Suprapubic skin (tissue), 4 donors: ENCODE data around the gene OLFM1. TPM values are rescaled to one million over a fixed set of nuclear protein-coding genes. Genes with fewer than 3 reads are reported as not detected.

Experiments
- DNase-seq, 2 donors: peaks; one replicate each; pipeline ENCODE4 v3.0.0-alpha.2; 2019; ENCODE audit warnings: low spot score in 2 of 2
- H3K27ac ChIP-seq: fragments of 200-600 bp; sonication (generic); one replicate; pipeline ENCODE4 v1.5.1; 2019
- H3K27me3 ChIP-seq: fragments of 200-600 bp; sonication (generic); one replicate; pipeline ENCODE4 v1.5.1; 2019
- H3K36me3 ChIP-seq: fragments of 200-600 bp; sonication (generic); one replicate; pipeline ENCODE4 v1.5.1; 2019
- H3K4me1 ChIP-seq: fragments of 200-600 bp; sonication (generic); one replicate; pipeline ENCODE4 v1.5.1; 2019
- H3K4me3 ChIP-seq: fragments of 200-600 bp; sonication (generic); one replicate; pipeline ENCODE4 v1.5.1; 2019; ENCODE audit warnings: mild to moderate bottlenecking
- H3K9me3 ChIP-seq: fragments of 200-600 bp; sonication (generic); one replicate; pipeline ENCODE4 v1.5.1; 2019
- CTCF ChIP-seq, 2 donors: fragments of 200-600 bp in 1 of 2; fragments of 450-650 bp in 1 of 2; sonication (generic) in 1 of 2; IDR thresholded peaks; one replicate each; pipeline ENCODE4 v1.5.1; 2016 to 2019; ENCODE audit warnings: antibody characterized with exemption in 2 of 2, mild to moderate bottlenecking in 1 of 2, moderate library complexity in 1 of 2
- EP300 ChIP-seq: sonication (generic); formaldehyde crosslinking; IDR thresholded peaks from one replicate; pipeline ENCODE4 v1.6.1; 2017; ENCODE audit warnings: antibody characterized with exemption
- POLR2A ChIP-seq, 2 donors: fragments of 450-650 bp; IDR thresholded peaks; one replicate each; pipeline ENCODE4 v1.6.1; 2017; ENCODE audit warnings: antibody characterized with exemption in 2 of 2, mild to moderate bottlenecking in 2 of 2, moderate library complexity in 2 of 2
- POLR2AphosphoS5 ChIP-seq, 3 donors: sonication (generic); formaldehyde crosslinking; IDR thresholded peaks; one replicate each; pipeline ENCODE4 v1.6.1; 2017; ENCODE audit warnings: antibody characterized with exemption in 3 of 3
- WGBS: methylation state at CpG from one replicate; pipeline ENCODE4 v1.1.5; 2018; 5-methylcytosine and 5-hydroxymethylcytosine counted together
- total RNA-seq, 4 donors: library from RNA; depleted of rRNA; stranded (reverse); fragments of >200 nt; gene quantifications; one replicate each; pipeline ENCODE4 v1.1.0, GENCODE V29; 2016

The OLFM1 gene
- total RNA-seq, 4 donors from 2014 or later, result 4.0 to 15.4 (median 11.7) TPM

GRCh38 chr9:135138078-135138855, 50.8 kb downstream of the OLFM1 start:
- Histone ChIP-seq H3K36me3 (no peaks in the 10 kb centered on the region), H3K4me1 (peaks cover 20% of the 10 kb centered on the region), H3K27me3 (peaks cover 18% of the 10 kb centered on the region), H3K9me3 (no peaks in the 10 kb centered on the region), H3K4me3 (no peak overlapping the region), H3K27ac (no peak overlapping the region)
- DNase-seq, result no peak
- 95% methylated on average over 4 of the region's 10 CpGs for WGBS
- TF ChIP-seq POLR2AphosphoS5 (IDR thresholded peaks at IDR 0.05) (no peak), CTCF (IDR thresholded peaks at IDR 0.05) (no peak), EP300 (no peak), POLR2A (IDR thresholded peaks at IDR 0.05) (no peak)

- no peaks in the 10 kb centered on the region for H3K36me3 ChIP-seq
- no peak for DNase-seq
- H3K9me3 ChIP-seq, result no peaks in the 10 kb centered on the region
- TF ChIP-seq POLR2AphosphoS5 (IDR thresholded peaks at IDR 0.05), result no peak
- no peak for TF ChIP-seq EP300
- H3K27ac ChIP-seq, result no peak overlapping the region
- 88% methylated on average over 2 of the region's 2 CpGs for WGBS
- peaks cover 16% of the 10 kb centered on the region for H3K27me3 ChIP-seq
- H3K4me1 ChIP-seq, result peaks cover 15% of the 10 kb centered on the region
- H3K4me3 ChIP-seq, result no peak overlapping the region
These were observed 52.0 kb downstream of the OLFM1 start for GRCh38 chr9:135139366-135139959.

DNA sequence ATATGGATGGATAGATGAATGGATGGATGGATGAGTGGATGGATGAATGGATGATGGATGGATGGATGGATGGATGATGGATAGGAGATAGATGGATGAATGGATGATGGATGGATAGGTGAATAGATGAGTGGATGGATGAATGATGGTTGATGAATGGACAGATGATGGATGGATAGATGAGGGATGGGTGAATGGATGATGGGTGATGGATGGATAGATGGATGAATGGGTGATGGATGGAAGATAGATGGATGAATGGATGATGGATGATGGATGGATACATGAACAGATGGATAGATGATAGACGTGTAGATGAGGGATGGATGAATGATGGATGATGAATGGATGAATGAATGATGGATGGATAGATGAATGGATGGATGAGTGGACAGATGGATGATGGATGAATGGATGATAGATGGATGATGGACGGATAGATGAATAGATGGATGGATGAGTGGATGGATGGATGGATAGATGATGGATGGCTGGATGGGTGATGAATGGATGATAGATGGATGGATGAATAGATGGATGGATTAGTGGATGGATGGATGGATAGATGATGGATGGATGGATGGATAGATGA, 53.8 kb downstream of the OLFM1 start:
- 91% methylated on average over 2 of the region's 2 CpGs for WGBS
- Histone ChIP-seq H3K4me1 (peaks cover 21% of the 10 kb centered on the region), H3K9me3 (no peaks in the 10 kb centered on the region), H3K27ac (no peak overlapping the region), H3K4me3 (no peak overlapping the region), H3K27me3 (peaks cover 31% of the 10 kb centered on the region), H3K36me3 (no peaks in the 10 kb centered on the region)
- TF ChIP-seq CTCF (IDR thresholded peaks at IDR 0.05) (no peak), POLR2A (IDR thresholded peaks at IDR 0.05) (no peak), EP300 (no peak), POLR2AphosphoS5 (IDR thresholded peaks at IDR 0.05) (no peak)
- no peak for DNase-seq

DNA sequence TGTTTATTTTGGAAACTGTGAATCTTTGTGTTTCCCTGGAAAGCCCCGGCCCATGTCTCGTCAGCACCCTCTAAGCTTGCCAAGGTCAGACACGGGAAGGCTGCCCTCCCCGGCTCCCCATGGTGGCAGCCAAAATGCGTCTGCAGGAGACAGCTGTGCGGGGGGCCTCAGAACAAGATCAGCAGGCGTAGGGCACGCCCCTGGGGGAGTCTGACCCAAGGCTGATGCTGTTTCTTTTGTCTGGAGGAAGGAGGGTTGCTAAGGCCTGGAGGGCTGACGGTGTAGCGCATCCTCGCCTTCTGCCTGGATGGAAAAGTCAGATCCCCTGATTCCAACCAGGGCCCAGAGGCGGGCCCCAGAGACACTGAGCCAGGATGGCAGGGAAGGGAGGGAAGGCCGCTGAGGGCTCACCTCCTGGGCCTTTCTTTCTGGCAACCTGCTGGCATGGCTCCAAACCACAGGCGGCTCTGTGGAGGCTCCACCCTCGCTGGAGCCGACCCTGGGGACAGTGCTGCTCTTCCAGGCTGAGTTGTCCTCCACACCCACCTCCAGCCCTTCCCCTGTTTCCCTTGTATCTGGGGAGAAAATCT, 57.2 kb downstream of the OLFM1 start:
- Histone ChIP-seq H3K4me3 (no peak overlapping the region), H3K27ac (no peak overlapping the region), H3K4me1 (peaks cover 9% of the 10 kb centered on the region), H3K36me3 (no peaks in the 10 kb centered on the region), H3K27me3 (peaks cover 57% of the 10 kb centered on the region), H3K9me3 (no peaks in the 10 kb centered on the region)
- 17% methylated on average over 11 of the region's 16 CpGs for WGBS
- DNase-seq, result no peak
- TF ChIP-seq EP300, result no peak

GRCh38 chr9:135145312-135145711, 57.8 kb downstream of the OLFM1 start:
- Histone ChIP-seq H3K27me3 (peaks cover 57% of the 10 kb centered on the region), H3K4me1 (peaks cover 9% of the 10 kb centered on the region), H3K36me3 (no peaks in the 10 kb centered on the region), H3K27ac (no peak overlapping the region), H3K9me3 (no peaks in the 10 kb centered on the region), H3K4me3 (no peak overlapping the region)
- WGBS, result 91% methylated on average over 9 of the region's 9 CpGs
- TF ChIP-seq CTCF (IDR thresholded peaks at IDR 0.05), result no peak
- TF ChIP-seq POLR2A (IDR thresholded peaks at IDR 0.05), result no peak
- TF ChIP-seq POLR2AphosphoS5 (IDR thresholded peaks at IDR 0.05), result no peak
- TF ChIP-seq EP300, result no peak
- DNase-seq, result no peak

DNA sequence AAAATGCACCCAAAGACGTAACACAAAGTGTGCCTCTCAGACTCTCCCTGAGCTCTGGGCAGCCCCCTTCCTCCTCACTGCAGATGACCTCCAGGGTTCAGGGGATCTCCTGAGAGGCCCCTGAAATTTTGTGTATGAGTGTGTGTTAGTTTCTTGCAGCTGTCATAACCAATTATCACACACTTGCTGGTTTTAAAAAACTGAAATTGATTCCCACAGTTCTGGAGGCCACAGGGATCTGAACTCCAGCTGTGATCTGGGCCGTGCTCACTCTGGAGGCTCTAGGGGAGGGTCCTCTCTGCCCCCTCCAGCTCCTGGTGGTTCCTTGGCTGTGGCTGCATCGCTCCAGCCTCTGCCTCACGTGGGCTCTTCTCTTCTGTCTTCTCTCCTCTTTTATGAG, 58.8 kb downstream of the OLFM1 start:
- no peak for DNase-seq
- TF ChIP-seq EP300 (no peak), POLR2AphosphoS5 (IDR thresholded peaks at IDR 0.05) (no peak), CTCF (IDR thresholded peaks at IDR 0.05) (no peak), POLR2A (IDR thresholded peaks at IDR 0.05) (no peak)

More for the DNA sequence above, 58.8 kb downstream of the OLFM1 start:
- H3K36me3 ChIP-seq, result no peaks in the 10 kb centered on the region
- H3K27me3 ChIP-seq, result peaks cover 61% of the 10 kb centered on the region
- WGBS, result 88% methylated on average over 4 of the region's 4 CpGs
- no peak overlapping the region for H3K27ac ChIP-seq
- peaks cover 9% of the 10 kb centered on the region for H3K4me1 ChIP-seq
- no peak overlapping the region for H3K4me3 ChIP-seq
- no peaks in the 10 kb centered on the region for H3K9me3 ChIP-seq
